HK-2 (cell line): ENCODE results near the gene DUSP22.

Experiments used
- DNase-seq: peaks from one replicate; pipeline ENCODE4 v3.0.0-alpha.2; 2018; ENCODE audit not compliant: unreplicated experiment

The DUSP22 gene

GRCh38 chr6:351867-352289 is 59.6 kb downstream of the DUSP22 start:
- DNase-seq: no peak

- DNase-seq: no peak
Measured at GRCh38 chr6:352474-352873, 60.2 kb downstream of the DUSP22 start.

- no peak for DNase-seq
Measured at GRCh38 chr6:352896-353470, 60.7 kb downstream of the DUSP22 start.

- DNase-seq: no peak
Measured at GRCh38 chr6:353642-354614, 61.6 kb downstream of the DUSP22 start.

GRCh38 chr6:354631-355280 is 62.5 kb downstream of the DUSP22 start:
- DNase-seq: no peak

GRCh38 chr6:355373-356208 is 63.3 kb downstream of the DUSP22 start:
- no peak for DNase-seq

- no peak for DNase-seq
Measured at GRCh38 chr6:356828-357251, 64.6 kb downstream of the DUSP22 start.

GRCh38 chr6:357261-357790 is 65.0 kb downstream of the DUSP22 start:
- no peak for DNase-seq

- DNase-seq: no peak
Measured at GRCh38 chr6:357791-358341, 65.6 kb downstream of the DUSP22 start.

GRCh38 chr6:358432-358831 is 66.1 kb downstream of the DUSP22 start:
- no peak for DNase-seq

GRCh38 chr6:358847-359246 is 66.6 kb downstream of the DUSP22 start:
- no peak for DNase-seq

- no peak for DNase-seq
Measured at GRCh38 chr6:359261-360035, 67.2 kb downstream of the DUSP22 start.

- DNase-seq: no peak
Measured at GRCh38 chr6:360349-360748, 68.1 kb downstream of the DUSP22 start.

GRCh38 chr6:360764-361373 is 68.6 kb downstream of the DUSP22 start:
- DNase-seq: no peak

- no peak for DNase-seq
Measured at GRCh38 chr6:361411-362132, 69.3 kb downstream of the DUSP22 start.

- no peak for DNase-seq
Measured at GRCh38 chr6:362231-362923, 70.1 kb downstream of the DUSP22 start.

GRCh38 chr6:362924-363249 is 70.6 kb downstream of the DUSP22 start:
- DNase-seq: no peak

GRCh38 chr6:363291-363690 is 71.0 kb downstream of the DUSP22 start:
- DNase-seq: no peak

GRCh38 chr6:363909-364308 is 71.6 kb downstream of the DUSP22 start:
- DNase-seq: no peak
